Measurements from ENCODE around the gene AHCYL2.

The AHCYL2 gene

DNA sequence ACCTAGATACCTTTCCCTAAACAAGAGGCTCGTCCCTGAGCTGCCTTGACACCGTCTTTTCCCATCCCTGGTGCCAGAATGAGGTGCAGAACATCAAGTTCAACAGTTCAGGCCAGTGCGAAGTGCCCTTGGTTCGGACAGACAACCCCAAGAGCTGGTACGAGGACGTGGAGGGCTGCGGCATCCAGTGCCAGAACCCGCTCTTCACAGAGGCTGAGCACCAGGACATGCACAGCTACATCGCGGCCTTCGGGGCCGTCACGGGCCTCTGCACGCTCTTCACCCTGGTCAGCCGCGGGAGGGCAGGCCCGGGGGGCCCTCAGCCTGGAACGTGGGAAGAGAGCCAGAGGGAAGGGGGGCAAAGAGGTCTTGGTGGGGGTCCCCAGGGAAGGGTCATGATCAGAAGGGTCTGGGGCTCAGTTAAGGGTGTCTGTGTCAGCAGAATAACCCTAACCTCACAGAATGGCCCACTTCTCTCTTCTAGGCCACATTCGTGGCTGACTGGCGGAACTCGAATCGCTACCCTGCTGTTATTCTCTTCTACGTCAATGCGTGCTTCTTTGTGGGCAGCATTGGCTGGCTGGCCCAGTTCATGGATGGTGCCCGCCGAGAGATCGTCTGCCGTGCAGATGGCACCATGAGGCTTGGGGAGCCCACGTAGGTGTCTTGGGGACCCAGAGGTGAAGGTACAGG is 19.6 kb upstream of the AHCYL2 start:
- Histone ChIP-seq H3K4me3 (ENCODE audit: low read depth in 1 of 2, low read length in 1 of 2) (no peak overlapping the region), H3K4me1 (ENCODE audit: control insufficient read depth in 1 of 2, insufficient read depth in 1 of 2, low read depth in 1 of 2, low read length in 1 of 2) (peaks cover 0 to 5% of the 10 kb centered on the region in 2 experiments), H3K27me3 (no peaks in the 10 kb centered on the region), H3K9me3 (no peaks in the 10 kb centered on the region), H3K36me3 (no peaks in the 10 kb centered on the region), H3K27ac (no peak overlapping the region)
- TF ChIP-seq, protein P1, sequence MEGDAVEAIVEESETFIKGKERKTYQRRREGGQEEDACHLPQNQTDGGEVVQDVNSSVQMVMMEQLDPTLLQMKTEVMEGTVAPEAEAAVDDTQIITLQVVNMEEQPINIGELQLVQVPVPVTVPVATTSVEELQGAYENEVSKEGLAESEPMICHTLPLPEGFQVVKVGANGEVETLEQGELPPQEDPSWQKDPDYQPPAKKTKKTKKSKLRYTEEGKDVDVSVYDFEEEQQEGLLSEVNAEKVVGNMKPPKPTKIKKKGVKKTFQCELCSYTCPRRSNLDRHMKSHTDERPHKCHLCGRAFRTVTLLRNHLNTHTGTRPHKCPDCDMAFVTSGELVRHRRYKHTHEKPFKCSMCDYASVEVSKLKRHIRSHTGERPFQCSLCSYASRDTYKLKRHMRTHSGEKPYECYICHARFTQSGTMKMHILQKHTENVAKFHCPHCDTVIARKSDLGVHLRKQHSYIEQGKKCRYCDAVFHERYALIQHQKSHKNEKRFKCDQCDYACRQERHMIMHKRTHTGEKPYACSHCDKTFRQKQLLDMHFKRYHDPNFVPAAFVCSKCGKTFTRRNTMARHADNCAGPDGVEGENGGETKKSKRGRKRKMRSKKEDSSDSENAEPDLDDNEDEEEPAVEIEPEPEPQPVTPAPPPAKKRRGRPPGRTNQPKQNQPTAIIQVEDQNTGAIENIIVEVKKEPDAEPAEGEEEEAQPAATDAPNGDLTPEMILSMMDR (IDR thresholded peaks at IDR 0.05), result no peak

GRCh38 chr7:129205987-129206785 is 18.6 kb upstream of the AHCYL2 start:
- no peaks in the 10 kb centered on the region for H3K27me3 ChIP-seq
- H3K4me3 ChIP-seq (ENCODE audit: low read depth in 1 of 2, low read length in 1 of 2), result no peak overlapping the region
- peaks cover 0 to 5% of the 10 kb centered on the region in 2 experiments for H3K4me1 ChIP-seq (ENCODE audit: control insufficient read depth in 1 of 2, insufficient read depth in 1 of 2, low read depth in 1 of 2, low read length in 1 of 2)
- H3K9me3 ChIP-seq, result no peaks in the 10 kb centered on the region
- H3K36me3 ChIP-seq, result no peaks in the 10 kb centered on the region
- no peak overlapping the region for H3K27ac ChIP-seq
- TF ChIP-seq, protein P1 (IDR thresholded peaks at IDR 0.05), result no peak

DNA sequence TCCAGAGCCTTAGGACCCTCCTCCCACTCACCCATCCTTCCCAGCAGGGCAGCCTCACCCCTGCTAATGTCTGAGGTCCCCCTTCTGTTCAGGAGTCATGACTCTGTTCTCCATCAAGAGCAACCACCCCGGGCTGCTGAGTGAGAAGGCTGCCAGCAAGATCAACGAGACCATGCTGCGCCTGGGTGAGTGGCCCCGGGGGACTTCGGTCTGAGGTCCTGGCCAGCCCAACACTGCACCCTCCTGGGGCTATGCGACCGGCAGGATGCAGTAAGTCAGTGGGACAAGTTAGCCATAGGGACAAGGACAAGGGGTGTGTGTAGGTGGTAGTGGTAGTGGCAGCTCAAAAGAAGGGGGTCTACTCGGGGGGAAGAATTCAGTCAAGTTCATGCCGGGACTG is 16.2 kb upstream of the AHCYL2 start:
- Histone ChIP-seq H3K27me3 (no peaks in the 10 kb centered on the region), H3K9me3 (no peaks in the 10 kb centered on the region), H3K27ac (no peak overlapping the region), H3K4me3 (ENCODE audit: low read depth in 1 of 2, low read length in 1 of 2) (no peak overlapping the region), H3K4me1 (ENCODE audit: control insufficient read depth in 1 of 2, insufficient read depth in 1 of 2, low read depth in 1 of 2, low read length in 1 of 2) (no peaks in the 10 kb centered on the region), H3K36me3 (no peaks in the 10 kb centered on the region)
- TF ChIP-seq, protein P1 (IDR thresholded peaks at IDR 0.05), result no peak

DNA sequence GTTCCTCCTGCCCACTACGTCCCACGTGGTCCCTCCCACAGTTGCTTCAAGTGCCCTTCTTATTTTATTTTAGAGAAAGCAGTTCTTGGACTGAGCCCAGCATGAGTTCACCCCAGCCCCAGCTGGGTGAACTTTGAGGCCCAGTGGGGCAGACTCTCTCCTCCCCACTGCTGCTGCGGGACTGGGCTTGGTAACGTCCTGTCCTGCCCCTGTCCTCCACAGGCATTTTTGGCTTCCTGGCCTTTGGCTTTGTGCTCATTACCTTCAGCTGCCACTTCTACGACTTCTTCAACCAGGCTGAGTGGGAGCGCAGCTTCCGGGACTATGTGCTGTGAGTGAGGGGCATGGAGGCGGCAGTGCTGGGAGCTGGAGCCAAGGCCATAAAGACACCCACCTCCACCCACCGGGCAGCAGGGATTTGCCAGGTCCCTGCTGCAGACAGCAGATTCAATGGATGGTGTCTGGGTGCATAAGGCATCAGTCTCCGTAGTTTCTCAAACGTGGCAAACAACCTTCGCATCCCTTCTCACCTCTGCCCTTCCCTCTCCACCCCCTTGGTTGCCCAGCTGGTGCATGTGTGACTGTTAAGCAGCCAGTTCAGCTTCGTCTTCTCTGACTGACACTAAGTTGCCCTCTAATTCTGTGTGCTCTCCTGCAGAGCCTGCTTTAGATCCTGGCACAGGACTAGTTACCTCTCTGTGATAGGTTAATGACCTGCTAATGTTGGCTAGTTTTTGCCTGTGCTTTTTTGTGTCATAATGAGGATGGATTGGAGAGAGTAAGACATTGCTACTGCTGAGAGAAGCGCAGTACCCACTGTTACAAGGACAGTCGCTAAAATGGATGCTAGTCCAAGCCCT is 15.5 kb upstream of the AHCYL2 start:
- H3K36me3 ChIP-seq, result no peaks in the 10 kb centered on the region
- no peak overlapping the region for H3K27ac ChIP-seq
- H3K4me3 ChIP-seq (ENCODE audit: low read depth in 1 of 2, low read length in 1 of 2), result no peak overlapping the region
- no peaks in the 10 kb centered on the region for H3K27me3 ChIP-seq
- no peaks in the 10 kb centered on the region for H3K4me1 ChIP-seq (ENCODE audit: control insufficient read depth in 1 of 2, insufficient read depth in 1 of 2, low read depth in 1 of 2, low read length in 1 of 2)
- no peaks in the 10 kb centered on the region for H3K9me3 ChIP-seq
- TF ChIP-seq, protein P1 (IDR thresholded peaks at IDR 0.05), result no peak

DNA sequence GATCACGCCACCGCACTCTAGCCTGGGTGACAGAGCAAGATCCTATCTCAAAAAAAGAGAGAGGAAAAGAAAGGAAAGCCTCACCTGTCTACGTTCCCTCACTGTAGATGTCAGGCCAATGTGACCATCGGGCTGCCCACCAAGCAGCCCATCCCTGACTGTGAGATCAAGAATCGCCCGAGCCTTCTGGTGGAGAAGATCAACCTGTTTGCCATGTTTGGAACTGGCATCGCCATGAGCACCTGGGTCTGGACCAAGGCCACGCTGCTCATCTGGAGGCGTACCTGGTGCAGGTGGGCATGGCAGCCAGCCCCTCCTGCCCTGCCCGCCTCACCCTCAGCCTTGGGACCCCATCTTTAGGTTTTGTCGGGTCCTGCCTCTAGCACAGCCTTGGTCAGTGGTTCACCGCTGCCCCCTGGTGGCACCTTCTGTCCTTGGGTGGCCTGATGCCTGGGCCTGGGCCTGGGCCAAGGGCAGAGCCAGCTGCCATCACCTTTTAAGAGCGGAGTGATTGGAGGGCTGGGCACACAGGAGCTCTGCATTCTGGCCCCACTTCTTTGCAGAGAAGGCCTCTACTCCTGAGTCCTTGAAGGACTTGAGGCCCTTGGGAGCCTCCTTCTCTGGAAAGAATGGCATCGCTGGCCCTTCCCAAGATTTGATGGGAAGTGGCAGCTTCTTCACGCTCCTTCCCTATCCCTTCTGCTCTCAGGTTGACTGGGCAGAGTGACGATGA is 14.4 kb upstream of the AHCYL2 start:
- Histone ChIP-seq H3K36me3 (no peaks in the 10 kb centered on the region), H3K4me3 (ENCODE audit: low read depth in 1 of 2, low read length in 1 of 2) (no peak overlapping the region), H3K4me1 (ENCODE audit: control insufficient read depth in 1 of 2, insufficient read depth in 1 of 2, low read depth in 1 of 2, low read length in 1 of 2) (no peaks in the 10 kb centered on the region), H3K27me3 (no peaks in the 10 kb centered on the region), H3K9me3 (no peaks in the 10 kb centered on the region), H3K27ac (no peak overlapping the region)
- TF ChIP-seq, protein P1 (IDR thresholded peaks at IDR 0.05), result peak; percentile 34

All from neutrophil (primary cell).